HK-2 (cell line): ENCODE results near the gene BEAN1.
A peak's percentile ranks its signal among the peaks of the same experiment; 100 is the strongest.

Experiments
- DNase-seq: peaks from one replicate; pipeline ENCODE4 v3.0.0-alpha.2; 2018; ENCODE audit not compliant: unreplicated experiment

BEAN1 gene, protein sequence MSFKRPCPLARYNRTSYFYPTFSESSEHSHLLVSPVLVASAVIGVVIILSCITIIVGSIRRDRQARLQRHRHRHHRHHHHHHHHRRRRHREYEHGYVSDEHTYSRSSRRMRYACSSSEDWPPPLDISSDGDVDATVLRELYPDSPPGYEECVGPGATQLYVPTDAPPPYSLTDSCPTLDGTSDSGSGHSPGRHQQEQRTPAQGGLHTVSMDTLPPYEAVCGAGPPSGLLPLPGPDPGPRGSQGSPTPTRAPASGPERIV

DNA sequence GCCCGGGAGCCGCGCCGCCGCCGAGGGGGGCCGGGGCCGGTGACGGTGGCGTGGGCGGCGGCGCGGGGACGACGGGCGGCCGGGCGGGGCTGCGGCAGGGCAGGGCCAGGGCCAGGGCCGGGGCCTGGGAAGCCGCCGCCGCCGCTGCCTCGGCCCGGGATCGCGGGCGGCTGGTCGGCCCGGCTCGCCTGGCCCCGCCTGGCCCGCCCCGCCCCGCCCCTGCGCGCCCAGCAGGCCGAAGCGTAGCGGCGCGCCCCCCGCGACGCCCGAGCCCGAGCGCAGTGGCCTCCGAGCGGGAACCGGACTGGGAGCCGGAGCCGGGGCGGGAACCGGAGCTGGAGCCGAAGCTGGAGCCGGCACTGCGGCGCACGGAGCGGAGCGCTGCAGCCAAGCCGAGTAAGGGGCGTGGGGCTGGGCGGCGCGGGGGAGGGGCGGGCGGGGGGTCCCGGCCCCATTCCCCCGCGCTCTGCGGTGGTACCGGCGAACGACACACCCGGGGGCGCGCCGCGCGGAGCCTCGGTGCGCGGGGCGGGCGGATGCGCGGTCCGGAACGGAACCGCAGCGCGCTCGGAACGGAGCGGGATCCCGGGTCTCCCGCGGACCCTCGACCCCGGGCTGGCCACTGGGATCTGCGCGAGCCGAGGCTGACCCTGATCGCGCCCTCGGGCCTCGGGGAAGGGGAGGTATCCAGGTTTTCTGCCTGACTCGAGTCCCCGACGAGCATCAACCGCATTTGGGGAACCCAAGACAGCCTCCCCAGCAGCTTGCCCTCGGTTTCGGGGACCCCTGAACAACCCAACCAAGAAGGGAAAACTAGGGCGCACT lies at the start of gene BEAN1:
TSS of gene BEAN1 (plus strand) at position 260 of the 825 bp plus-strand sequence. CDS start 10,382 bp downstream, outside the sequence.
- peak; percentile 26 for DNase-seq

DNA sequence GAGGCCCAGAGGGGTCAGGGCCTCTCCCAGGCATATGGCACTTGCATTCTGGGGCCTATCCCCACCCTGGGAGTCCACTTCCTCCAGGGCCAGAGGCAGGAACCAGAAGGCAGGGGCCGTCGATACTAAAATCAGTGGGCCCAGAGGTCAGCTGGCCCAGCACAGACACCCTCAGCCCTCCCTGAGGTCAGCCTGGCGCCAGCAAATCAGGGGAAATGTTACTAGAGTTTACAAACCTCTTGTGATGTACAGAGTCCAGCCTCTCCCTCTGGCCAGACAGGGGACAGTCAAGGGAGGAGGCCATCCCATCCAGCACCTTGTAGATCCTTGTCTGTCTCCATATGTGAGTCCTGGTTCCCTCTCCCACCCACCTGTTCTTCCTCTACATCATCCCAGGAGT lies 49.8 kb upstream of the BEAN1 start:
- no peak for DNase-seq

DNA sequence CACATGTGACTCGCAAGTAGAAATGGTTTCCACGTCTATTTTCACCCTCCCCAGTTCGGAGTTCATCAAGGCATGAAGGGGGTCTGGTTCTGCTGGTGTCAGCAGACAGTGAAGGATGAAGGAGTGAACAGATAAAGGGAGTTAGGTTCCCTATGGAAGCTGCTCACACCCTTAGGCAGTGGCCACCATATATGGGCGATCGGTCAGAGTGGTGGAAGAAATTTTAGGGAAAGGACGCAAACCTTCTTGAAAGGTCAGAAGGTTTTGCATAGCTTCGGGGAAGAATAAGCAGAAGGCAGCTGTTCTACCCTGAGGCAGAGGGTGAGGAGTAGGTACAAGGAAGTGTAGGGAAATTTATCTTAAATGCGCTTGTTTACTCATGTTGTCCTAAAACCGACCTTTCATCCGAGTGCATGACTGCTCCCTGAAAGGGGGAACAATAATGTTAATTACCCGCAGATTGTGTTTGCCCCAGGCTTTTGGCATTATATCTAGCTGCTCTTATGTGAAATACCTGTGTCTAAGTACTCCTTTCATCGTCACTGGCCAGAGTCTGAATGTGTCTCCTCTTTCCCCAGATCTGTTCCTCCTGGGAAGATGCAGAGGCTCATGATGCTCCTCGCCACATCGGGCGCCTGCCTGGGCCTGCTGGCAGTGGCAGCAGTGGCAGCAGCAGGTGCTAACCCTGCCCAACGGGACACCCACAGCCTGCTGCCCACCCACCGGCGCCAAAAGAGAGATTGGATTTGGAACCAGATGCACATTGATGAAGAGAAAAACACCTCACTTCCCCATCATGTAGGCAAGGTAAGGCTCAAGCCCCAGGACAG lies 48.1 kb upstream of the BEAN1 start:
- DNase-seq = no peak

DNA sequence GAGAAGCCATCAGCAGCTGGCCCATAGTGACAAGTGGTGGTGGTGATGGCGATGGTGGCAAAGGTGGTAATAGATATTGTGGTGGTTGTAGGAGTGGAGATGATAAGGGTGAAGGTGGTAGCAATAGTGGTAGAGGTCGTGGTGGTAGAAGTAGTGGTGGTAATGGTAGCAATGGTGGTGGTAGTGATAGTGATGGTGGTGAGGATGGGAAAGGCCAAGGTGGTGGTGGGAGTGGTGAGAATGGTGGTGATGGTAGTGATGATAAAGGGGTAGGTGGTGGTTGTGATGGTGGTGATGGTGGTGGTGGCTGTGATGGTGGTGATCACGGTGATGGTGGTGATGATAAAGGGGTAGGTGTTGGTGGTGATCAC lies 47.5 kb upstream of the BEAN1 start:
- DNase-seq = no peak

DNA sequence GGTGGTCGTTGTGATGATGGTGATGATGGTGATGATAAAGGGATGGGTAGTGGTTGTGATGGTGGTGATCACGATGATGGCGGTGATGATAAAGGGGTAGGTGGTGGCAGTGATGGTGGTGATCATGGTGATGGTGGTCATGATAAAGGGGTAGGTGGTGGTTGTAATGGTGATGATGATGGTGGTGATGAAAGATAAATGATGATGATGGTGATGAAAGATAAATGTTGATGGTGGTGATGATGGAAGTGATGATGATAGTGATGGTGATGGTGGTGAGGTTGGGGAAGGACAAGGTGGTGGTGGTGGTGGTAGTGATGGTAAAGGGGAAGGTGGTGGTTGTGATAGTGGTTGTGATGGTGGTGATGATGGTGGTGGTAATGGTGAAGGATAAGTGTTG lies 46.7 kb upstream of the BEAN1 start:
- no peak for DNase-seq

DNA sequence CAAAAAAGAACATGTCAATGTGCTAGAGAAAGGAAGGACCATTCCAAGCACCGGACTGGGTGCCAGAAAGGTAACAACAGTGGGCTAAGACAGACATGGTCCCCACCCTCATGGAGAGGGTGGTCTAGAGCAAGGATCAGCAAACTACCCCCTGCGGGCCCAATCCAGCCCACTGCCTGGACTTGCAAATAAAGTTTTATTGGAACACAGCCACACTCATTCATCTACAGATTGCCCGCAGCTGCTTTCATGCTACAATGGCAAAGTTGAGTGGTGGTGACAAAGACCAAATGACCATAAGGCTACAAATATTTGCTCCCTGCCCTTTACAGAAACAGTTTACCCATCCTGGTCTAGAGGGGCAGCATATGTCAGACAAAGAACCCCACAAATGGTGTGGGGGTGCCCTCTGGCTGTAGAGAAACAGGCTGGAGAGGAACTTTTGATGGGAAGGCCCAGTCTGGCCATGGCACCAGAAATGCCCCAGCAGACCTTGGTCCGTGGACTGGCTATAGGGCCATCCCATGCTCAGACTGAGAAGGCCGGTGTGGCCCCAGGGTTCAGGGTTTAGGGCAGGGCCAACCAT lies 45.4 kb upstream of the BEAN1 start:
- no peak for DNase-seq

DNA sequence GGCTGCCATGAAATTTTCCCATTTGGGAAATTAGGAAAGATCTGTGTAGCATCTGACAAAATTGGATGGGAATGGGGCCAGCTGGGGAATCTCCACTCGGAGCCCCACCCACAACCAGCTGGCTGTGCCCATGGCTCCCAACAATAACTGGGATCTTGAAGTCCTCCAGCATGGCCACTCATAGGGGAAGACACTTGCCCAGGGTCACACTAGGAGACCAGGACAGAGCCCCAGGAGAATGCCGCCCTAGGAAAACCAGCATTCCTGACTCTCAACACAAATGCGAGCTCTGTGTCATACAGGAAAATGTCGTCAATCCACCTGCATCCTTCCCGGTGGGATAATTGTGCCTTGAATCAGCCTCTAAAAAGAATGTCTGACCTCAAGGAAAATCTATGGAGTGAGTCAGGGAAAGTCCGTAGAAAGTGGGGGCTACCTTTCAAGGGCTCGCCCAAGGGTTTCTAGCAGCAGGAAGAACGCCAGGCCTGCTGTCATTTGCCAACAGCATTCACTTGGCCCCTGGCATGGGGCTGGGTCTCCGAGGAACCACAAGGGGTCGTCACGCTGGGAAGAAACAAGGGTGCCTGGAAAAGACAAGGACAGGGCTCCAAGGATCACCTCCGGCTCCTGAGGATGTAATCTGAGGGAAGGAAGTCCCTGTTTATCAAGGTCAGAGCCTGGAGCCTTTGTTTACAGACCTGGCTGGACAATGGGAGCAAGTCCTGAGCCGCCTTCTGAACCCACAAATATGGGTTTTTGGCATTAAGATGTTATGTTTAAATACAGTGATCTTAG lies 44.7 kb upstream of the BEAN1 start:
- peak; percentile 84 for DNase-seq

DNA sequence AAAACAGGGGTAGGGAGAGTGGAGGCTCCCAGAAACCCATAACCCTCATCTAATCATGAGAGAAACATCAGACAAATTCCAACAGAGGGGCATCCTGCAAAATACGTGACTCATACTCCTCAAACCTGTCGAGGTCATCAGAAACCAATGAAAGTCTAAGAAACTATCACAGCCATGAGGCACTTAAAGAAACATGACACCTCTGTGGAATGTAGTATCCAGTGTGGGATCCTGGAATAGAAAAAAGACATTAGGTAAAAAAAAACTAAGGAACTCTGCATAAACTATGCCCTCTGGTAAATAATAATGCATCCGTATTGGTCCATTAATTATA lies 44.2 kb upstream of the BEAN1 start:
- no peak for DNase-seq

DNA sequence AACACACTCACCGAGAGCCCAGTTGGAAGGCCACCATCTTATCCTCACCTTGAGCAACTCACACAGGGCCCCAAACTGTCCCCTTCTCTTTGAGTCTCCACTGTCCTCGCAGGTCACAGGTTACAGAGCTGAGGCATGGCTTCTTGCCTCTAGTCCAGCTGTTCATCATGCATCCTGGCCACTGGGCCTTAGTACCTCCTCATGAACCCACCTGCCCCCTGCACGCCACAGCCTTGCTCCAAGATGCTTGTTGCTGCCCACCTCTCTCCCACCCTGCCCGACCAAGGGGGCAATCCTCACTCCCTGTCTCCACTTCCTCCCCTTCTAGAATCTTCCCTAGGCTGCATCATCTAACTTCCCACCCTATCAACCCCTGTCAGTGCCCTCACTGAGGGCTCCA lies 43.5 kb upstream of the BEAN1 start:
- DNase-seq = no peak

DNA sequence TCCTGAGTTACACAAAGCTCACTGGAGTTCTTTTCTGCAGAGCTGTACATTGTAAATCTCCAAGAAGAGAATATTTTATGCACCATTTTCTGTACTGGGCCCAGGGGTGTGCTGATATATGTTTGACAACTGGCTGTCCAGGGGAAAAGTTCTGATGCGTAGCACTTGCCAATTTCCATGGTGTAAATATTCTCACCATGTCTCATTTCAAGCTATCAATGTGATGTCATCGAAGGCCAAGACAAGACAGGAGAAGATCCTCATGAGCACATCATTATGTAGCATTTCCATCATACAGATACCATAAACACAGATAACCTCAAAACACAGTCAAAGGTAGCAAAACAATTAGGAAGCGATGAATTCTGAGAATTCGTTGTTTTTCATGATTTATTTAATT lies 41.7 kb upstream of the BEAN1 start:
- DNase-seq = no peak

DNA sequence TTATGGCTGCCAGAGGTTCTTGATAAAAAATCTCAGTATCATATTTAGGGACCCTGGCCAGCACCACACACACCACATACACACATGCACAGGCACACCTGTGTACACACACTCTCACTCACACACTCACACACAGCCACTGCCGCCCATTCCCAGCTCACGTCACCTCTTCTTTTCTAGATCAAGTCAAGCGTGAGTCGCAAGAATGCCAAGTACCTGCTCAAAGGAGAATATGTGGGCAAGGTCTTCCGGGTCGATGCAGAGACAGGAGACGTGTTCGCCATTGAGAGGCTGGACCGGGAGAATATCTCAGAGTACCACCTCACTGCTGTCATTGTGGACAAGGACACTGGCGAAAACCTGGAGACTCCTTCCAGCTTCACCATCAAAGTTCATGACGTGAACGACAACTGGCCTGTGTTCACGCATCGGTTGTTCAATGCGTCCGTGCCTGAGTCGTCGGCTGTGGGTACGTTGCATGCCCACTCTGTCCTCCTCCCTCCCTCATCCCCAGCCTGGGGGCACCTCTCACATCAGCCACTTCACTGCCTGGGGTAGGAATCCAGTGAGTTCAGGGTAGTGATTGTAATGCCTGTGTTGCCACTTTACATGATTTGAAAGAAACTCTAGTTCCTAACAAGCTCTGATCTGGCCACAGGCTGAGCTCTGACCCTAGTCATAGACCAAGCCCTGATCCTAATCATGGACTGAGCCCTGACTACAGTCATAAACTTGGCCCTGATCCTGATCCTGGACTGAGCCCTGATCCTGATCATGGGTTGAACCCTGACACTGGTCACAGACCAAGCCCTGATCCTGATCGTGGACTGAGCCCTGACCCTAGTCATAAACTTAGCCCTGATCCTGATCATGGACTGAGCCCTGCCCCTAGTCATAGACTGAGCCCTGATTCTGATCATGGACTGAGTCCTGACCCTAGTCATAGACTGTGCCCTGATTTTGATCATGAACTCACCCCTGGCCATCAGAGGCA lies 40.2 kb upstream of the BEAN1 start:
- no peak for DNase-seq

DNA sequence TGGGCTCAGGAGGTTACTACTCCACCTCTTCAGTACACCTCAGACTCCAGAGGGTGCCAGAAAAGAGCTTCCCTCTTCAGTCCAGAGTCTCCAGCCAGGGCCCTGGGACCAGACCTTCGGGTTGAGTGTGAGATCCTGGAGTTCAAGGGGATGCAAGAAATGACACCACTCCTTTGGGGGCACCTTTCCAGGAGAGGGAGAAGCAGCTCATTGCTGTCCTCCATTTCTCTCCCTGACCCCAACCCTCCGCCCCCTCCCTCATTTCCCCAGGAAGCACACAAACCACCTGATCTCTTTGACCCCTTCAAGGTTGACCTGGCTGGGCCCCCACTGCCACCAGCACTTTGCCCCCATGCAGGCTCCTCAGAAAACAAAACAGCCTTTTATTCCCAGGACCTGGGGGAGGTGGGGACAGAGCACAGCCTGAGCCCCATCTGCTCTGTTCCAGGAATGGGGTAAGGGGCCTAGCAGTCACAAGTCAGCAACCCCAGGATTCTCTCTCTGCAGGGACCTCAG lies 39.2 kb upstream of the BEAN1 start:
- no peak for DNase-seq

DNA sequence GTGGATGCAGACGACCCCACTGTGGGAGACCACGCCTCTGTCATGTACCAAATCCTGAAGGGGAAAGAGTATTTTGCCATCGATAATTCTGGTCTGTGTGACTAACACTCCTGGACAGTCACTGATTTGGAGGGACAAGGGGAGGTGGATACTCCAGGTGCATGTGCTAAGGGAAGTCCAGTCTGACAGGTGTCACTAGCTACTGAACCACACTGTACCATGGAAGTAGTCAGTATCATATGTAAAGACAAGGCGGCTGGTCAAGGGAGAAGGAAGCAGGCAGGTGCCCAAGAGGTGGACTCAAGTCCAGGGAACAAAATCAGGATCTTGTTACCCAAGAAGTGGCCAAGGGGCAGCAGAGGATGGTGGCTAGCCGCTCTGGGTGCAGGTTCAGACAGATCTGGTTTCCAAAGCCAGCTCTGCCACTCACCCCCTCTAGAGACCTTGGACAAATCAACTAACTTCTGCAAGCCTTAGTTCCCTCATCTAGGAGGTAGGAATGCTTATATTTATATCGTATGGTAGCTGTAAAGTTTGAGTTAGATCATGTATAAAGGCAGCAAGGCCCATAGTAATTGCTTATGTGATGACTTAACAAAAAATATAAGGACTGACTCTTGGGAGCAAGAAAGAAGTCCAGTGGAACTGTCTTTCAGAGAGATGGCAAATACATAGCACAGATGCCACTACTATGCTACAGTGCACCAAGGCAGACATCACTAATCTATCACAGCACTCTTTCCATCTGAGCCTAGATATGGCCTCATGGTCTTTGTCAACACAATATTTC lies 38.5 kb upstream of the BEAN1 start:
- DNase-seq = no peak

DNA sequence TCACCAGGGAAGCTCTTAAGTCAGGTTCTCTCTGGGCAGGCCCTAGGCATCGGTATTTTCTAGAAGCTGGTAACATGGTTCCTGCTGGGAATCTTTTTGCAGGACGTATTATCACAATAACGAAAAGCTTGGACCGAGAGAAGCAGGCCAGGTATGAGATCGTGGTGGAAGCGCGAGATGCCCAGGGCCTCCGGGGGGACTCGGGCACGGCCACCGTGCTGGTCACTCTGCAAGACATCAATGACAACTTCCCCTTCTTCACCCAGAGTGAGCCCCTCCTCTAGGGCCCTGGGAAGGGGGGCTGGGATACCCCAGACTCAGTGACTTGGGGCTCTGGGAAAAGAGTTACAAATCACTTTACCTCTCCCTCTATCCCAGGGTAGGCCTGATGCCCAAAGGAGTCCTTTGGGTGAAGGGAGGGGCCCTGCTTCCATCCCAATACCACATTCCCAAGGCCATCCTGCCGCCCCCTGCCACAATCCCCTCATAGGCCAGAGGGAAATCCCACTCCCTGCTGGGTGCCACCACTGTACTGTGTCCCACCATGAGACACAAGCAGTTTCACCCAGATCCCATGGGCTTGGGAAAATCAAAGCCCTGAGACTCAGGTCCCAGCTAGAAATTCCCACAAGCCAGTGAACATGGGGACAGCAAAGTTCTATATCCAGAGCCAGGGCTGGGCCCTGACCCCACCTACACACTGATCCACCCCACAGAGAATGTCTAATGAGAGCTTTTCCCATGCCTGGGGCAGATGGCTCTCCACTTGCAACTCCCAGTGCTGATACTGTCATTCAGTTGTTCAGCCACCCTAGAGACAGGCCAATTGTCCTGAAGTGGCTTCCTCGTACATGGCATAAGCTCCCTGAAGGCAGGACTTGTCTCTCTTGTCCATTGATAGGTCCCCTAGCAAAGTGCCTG lies 37.6 kb upstream of the BEAN1 start:
- no peak for DNase-seq

DNA sequence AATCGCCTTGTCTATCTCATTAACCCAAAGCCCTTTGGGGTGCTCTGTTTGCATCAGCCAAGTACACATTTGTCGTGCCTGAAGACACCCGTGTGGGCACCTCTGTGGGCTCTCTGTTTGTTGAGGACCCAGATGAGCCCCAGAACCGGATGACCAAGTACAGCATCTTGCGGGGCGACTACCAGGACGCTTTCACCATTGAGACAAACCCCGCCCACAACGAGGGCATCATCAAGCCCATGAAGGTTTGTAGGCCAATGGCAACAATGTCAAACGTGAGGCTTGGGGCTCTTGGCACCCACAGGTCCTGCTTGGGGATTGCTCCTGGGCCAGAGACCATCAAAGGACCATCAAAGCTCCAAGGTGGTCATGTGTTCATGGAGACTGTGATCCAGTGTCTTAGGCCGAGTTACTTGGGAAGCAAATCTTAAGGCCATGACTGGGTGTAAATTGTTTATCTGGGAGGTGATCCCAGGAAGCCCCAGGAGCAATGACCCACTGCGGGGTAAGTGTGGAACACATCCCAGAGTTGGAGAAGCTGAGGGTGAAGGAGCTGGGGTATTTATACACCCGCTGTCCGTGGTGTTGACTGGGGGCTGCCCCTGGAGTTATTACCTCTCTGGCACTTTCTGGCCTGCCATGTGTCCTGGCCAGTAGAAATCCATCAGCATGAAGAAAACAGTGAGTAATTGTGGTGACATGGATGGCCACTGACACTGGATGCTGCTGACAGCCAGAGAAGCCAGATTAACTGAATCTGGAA lies 36.6 kb upstream of the BEAN1 start:
- DNase-seq = no peak

DNA sequence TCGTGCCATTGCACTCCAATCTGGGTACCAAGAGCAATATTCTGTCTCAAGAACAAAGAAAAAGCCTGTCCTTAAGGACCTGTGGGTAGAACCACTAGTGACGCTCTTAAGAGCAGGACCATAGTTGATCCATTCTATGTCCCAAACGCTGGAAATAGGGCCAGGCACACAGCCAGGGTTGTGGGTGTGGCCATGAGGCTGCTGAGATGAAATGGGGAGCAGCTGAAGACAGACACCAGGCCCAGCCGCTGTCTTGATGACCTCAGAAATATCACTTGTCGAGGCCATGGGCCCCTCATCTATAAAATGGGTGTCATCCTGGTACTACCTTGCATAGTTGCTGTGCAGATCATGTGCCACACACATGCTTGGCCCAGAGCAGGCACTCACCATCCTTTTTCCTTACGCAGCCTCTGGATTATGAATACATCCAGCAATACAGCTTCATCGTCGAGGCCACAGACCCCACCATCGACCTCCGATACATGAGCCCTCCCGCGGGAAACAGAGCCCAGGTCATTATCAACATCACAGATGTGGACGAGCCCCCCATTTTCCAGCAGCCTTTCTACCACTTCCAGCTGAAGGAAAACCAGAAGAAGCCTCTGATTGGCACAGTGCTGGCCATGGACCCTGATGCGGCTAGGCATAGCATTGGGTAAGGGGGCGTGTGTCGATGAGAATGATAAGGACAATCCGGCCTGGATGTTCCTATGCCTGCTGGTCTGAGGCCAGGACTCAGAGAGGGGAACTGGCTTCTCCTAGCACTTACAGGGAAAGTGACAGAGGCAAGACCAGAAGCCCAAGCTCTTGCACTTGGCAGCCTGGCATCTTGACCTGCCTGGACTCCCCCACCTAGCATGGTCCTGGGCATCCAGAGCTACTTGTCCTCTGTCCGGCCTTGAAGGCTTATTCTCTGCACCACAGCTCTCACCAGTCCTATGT lies 35.1 kb upstream of the BEAN1 start:
- DNase-seq = no peak
